A549 treated with ZK216348 at 1 μM for 4 hours (cell line): Measurements from ENCODE around the gene HRG. TPM values are rescaled to one million over a fixed set of nuclear protein-coding genes. Genes with fewer than 3 reads are reported as not detected.

Experiments
- total RNA-seq: library from RNA; stranded (reverse); fragments of 200-300 nt; extraction: Qiagen RNA extraction; gene quantifications from 5 replicates; pipeline ENCODE4 v1.2.3, GENCODE V29; 2022; ENCODE audit warnings: low read depth

HRG gene, protein sequence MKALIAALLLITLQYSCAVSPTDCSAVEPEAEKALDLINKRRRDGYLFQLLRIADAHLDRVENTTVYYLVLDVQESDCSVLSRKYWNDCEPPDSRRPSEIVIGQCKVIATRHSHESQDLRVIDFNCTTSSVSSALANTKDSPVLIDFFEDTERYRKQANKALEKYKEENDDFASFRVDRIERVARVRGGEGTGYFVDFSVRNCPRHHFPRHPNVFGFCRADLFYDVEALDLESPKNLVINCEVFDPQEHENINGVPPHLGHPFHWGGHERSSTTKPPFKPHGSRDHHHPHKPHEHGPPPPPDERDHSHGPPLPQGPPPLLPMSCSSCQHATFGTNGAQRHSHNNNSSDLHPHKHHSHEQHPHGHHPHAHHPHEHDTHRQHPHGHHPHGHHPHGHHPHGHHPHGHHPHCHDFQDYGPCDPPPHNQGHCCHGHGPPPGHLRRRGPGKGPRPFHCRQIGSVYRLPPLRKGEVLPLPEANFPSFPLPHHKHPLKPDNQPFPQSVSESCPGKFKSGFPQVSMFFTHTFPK
- total RNA-seq: not detected in 5 replicates

GRCh38 chr3:186665625-186666188 is at the start of gene HRG:
Gene HRG (plus strand): TSS chr3:186666014. CDS start chr3:186666032, 18 bp downstream.

GRCh38 chr3:186639778-186640472 is 25.9 kb upstream of the HRG start, which contains the start of gene FETUB:
Gene FETUB (plus strand): TSS chr3:186640399. CDS start chr3:186640461, 62 bp downstream.

DNA sequence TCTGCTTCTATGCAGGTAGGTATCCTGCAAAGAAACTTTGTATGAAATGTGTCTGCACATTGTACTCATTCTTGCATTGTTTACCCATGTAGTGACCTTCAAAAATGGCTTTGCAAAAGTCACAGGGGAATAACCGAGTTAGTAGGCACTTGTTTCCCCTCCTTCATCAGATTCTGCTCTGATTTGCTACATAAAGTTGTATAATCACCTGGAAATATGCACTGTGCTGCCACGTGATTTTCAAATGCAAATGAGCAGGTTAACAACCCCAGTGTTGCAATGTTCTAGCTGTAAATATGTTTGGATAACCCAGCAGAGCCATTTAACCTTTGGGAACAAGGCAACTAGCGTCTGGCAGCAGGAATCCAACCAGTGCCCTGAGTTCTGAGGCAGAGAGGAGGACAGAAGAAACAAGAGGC is 51.2 kb downstream of the HRG start, which contains the start of gene KNG1:
Gene KNG1 (plus strand): TSS at position 321 of the 419 bp plus-strand sequence. CDS start 184 bp downstream, outside the sequence.

Other genes with a start within 250 kb of the HRG start
- gene CRYGS, start 121.6 kb upstream of the HRG start, total RNA-seq: 0.27 to 0.81 TPM (median 0.43 TPM) in 5 replicates
- 5.2 to 6.9 TPM (median 6.6 TPM) in 5 replicates for gene TBCCD1, start 98.7 kb upstream of the HRG start, total RNA-seq
- gene DNAJB11, start 95.3 kb upstream of the HRG start, total RNA-seq: 51.3 to 59.7 TPM (median 56.3 TPM) in 5 replicates
- 0.18 to 0.29 TPM in 2 of 5 replicates, not detected in the others for gene AHSG, start 53.0 kb upstream of the HRG start, total RNA-seq
- 0.14 to 0.34 TPM (median 0.28 TPM) in 3 of 5 replicates, not detected in the others for gene FETUB, start 25.6 kb upstream of the HRG start, total RNA-seq
- 0.09 TPM in 1 of 5 replicates, not detected in the others for gene KNG1, start 51.3 kb downstream of the HRG start, total RNA-seq
- 124 to 142 TPM (median 141 TPM) in 5 replicates for gene EIF4A2, start 117.6 kb downstream of the HRG start, total RNA-seq
- 43.9 to 76.3 TPM (median 48.5 TPM) in 5 replicates for gene RFC4, start 140.5 kb downstream of the HRG start, total RNA-seq
- not detected in 5 replicates for gene ADIPOQ, start 176.7 kb downstream of the HRG start, total RNA-seq